ENCODE results near the gene ALG9. TPM values are rescaled to one million over a fixed set of nuclear protein-coding genes. Genes with fewer than 3 reads are reported as not detected.
A peak's percentile ranks its signal among the peaks of the same experiment; 100 is the strongest.

ALG9 gene
- total RNA-seq, 5 donors from 2014 or later (not counting 1 experiment from before 2014, with no cell fraction given) = 20.0 to 25.6 (median 24.0) TPM

DNA sequence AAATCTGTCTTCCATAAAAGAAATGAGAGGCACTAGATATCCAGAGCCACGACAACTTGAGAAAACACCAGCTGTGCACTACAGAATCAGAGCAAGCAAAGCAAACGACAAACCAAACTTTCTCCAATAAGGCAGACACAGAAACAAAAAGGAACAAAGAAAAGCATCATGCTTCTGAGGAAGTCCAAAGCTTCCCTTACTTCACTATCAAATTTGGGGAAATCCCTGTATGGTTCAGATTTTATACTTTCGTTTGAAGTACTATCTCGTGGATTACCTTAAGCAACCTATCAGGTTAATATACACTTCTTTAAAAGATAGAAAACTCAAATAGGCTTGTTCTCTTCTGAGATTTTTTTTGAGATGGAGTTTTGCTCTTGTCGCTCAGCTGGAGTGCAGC lies 27.7 kb downstream of the ALG9 start:
- no peaks in the 10 kb centered on the region for H3K27me3 ChIP-seq (replicated peaks in 1 of 2; ENCODE audit: control insufficient read depth in 2 of 2, extremely low read depth in 1 of 2, insufficient read depth in 2 of 2, low read length in 1 of 2)
- CTCF ChIA-PET = interaction anchor here (0.6 to 1.1 kb wide), 4 partner anchors 11 to 1575 kb away, joined by 3 to 4 read pairs (median 4); no protein-coding TSS in a partner anchor
- H3K27ac ChIP-seq (ENCODE audit: low read length) = no peak overlapping the region
- no peaks in the 10 kb centered on the region for H3K4me1 ChIP-seq (ENCODE audit: control insufficient read depth in 1 of 2, extremely low read depth in 1 of 2, insufficient read depth in 2 of 2, low read length in 2 of 2)
- no peak for ATAC-seq (replicated peaks in 1 of 4)
- H3K27ac Mint-ChIP-seq = no peak overlapping the region
- 100% methylated on average over 1 of the region's 5 CpGs for WGBS (ENCODE audit: insufficient coverage)
- H3K9me3 ChIP-seq = no peaks in the 10 kb centered on the region
- peaks cover 23% of the 10 kb centered on the region for H3K36me3 Mint-ChIP-seq
- no peaks in the 10 kb centered on the region for H3K27me3 Mint-ChIP-seq
- H3K4me1 Mint-ChIP-seq = peaks cover 0 to 5% (median 2%) of the 10 kb centered on the region in 3 donors
- H3K36me3 ChIP-seq (ENCODE audit: control insufficient read depth in 2 of 2, extremely low read depth in 1 of 2, insufficient read depth in 1 of 2, low read length in 1 of 2) = peaks cover 7 to 51% of the 10 kb centered on the region in 2 donors
- POLR2A ChIA-PET = no interaction called here
- no peak overlapping the region for H3K4me3 Mint-ChIP-seq
- no peak overlapping the region for H3K4me3 ChIP-seq (ENCODE audit: control insufficient read depth in 1 of 2, extremely low read depth in 1 of 2, low read length in 1 of 2)
- no peaks in the 10 kb centered on the region for H3K9me3 Mint-ChIP-seq
- no peak for DNase-seq

DNA sequence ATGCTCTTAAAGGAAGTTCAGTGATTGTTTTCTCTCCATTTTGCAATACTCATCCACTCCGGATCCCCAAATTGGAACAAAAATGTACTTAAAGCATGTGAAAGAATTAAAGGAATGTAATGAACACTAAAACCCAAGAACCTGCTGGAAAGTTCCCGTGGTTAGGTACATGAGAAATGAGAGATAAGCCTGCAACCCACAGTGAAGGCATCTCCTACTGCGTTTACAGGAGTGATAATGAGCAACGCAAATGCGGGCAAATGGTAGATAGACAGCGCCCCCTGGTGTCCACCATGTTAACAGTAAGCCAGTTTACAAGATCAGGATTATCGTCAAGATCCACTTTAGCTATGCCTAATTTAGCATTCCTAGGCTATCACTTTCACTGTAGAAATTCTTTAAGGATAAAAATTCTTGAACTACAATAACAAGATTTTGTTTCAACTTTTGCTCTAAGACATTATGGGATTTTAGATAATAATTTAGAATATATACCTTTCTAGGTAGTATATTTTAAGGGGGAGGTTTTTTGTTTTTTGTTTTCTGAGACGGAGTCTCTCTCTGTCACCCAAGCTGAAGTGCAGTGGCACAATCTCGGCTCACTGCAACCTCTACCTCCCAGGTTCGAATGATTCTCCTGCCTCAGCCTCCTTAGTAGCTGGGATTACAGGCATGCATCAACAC lies 29.9 kb downstream of the ALG9 start:
- POLR2A ChIA-PET = no interaction called here
- no peak overlapping the region for H3K4me3 ChIP-seq (ENCODE audit: control insufficient read depth in 1 of 2, extremely low read depth in 1 of 2, low read length in 1 of 2)
- Mint-ChIP-seq H3K27me3 (no peaks in the 10 kb centered on the region), H3K27ac (no peak overlapping the region), H3K36me3 (peaks cover 35% of the 10 kb centered on the region), H3K9me3 (no peaks in the 10 kb centered on the region), H3K4me3 (no peak overlapping the region), H3K4me1 (peaks cover 0 to 5% (median 2%) of the 10 kb centered on the region in 3 donors)
- H3K36me3 ChIP-seq (ENCODE audit: control insufficient read depth in 2 of 2, extremely low read depth in 1 of 2, insufficient read depth in 1 of 2, low read length in 1 of 2) = peaks cover 10 to 52% of the 10 kb centered on the region in 2 donors
- no peak overlapping the region for H3K27ac ChIP-seq (ENCODE audit: low read length)
- H3K4me1 ChIP-seq (ENCODE audit: control insufficient read depth in 1 of 2, extremely low read depth in 1 of 2, insufficient read depth in 2 of 2, low read length in 2 of 2) = no peaks in the 10 kb centered on the region
- 0% methylated on average over 5 of the region's 10 CpGs for WGBS (ENCODE audit: insufficient coverage)
- CTCF ChIA-PET = interaction anchor here (0.9 to 2.7 kb wide), 12 partner anchors 9 to 298 kb away, joined by 3 to 9 read pairs (median 5); partner anchors contain the start of gene ALG9 (in 1 of the 2)
- DNase-seq (peak; percentile 47 to 91 (median 79)), ATAC-seq (replicated peaks in 1 of 4) (peak; percentile 79 to 82 (median 80))
- no peaks in the 10 kb centered on the region for H3K9me3 ChIP-seq
- no peaks in the 10 kb centered on the region for H3K27me3 ChIP-seq (replicated peaks in 1 of 2; ENCODE audit: control insufficient read depth in 2 of 2, extremely low read depth in 1 of 2, insufficient read depth in 2 of 2, low read length in 1 of 2)

DNA sequence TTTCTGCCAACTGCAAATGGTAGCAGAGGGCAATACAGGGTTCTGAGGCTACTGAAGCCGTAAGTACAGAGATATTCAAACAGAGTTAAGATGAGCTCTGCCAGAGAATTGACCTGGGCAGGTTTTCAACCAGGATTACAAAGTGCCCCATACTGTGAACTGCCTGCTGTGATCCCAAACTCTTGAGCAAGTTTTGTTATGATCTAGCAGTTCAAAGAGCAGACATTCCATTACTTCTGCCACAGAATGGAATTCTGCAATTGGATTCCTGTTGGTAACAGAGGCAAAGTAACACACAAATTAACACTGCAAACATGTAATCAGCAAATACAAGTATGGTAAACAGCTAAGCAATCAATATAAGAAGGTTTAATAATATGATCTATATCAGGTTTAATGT lies 31.2 kb downstream of the ALG9 start:
- POLR2A ChIA-PET = no interaction called here
- Mint-ChIP-seq H3K27me3 (no peaks in the 10 kb centered on the region), H3K4me3 (no peak overlapping the region), H3K27ac (no peak overlapping the region), H3K4me1 (peaks cover 0 to 5% (median 2%) of the 10 kb centered on the region in 3 donors), H3K9me3 (no peaks in the 10 kb centered on the region), H3K36me3 (peaks cover 36% of the 10 kb centered on the region)
- CTCF ChIA-PET = interaction anchor here in 1 of 2 donors (1.0 to 1.5 kb wide), 2 partner anchors 12 to 253 kb away, joined by 3 to 5 read pairs; no protein-coding TSS in a partner anchor
- WGBS (ENCODE audit: insufficient coverage) = 100% methylated on average over 1 of the region's 1 CpG
- no peak for ATAC-seq (replicated peaks in 1 of 4)
- Histone ChIP-seq H3K27me3 (replicated peaks in 1 of 2; ENCODE audit: control insufficient read depth in 2 of 2, extremely low read depth in 1 of 2, insufficient read depth in 2 of 2, low read length in 1 of 2) (no peaks in the 10 kb centered on the region), H3K4me1 (ENCODE audit: control insufficient read depth in 1 of 2, extremely low read depth in 1 of 2, insufficient read depth in 2 of 2, low read length in 2 of 2) (no peaks in the 10 kb centered on the region), H3K27ac (ENCODE audit: low read length) (no peak overlapping the region), H3K36me3 (ENCODE audit: control insufficient read depth in 2 of 2, extremely low read depth in 1 of 2, insufficient read depth in 1 of 2, low read length in 1 of 2) (peaks cover 10 to 60% of the 10 kb centered on the region in 2 donors), H3K4me3 (ENCODE audit: control insufficient read depth in 1 of 2, extremely low read depth in 1 of 2, low read length in 1 of 2) (no peak overlapping the region), H3K9me3 (no peaks in the 10 kb centered on the region)
- DNase-seq = no peak

- CTCF ChIA-PET = interaction anchor here (0.6 to 1.0 kb wide), 2 partner anchors 256 to 277 kb away, joined by 3 read pairs; no protein-coding TSS in a partner anchor
- Histone ChIP-seq H3K9me3 (no peaks in the 10 kb centered on the region), H3K27me3 (replicated peaks in 1 of 2; ENCODE audit: control insufficient read depth in 2 of 2, extremely low read depth in 1 of 2, insufficient read depth in 2 of 2, low read length in 1 of 2) (no peaks in the 10 kb centered on the region), H3K27ac (ENCODE audit: low read length) (no peak overlapping the region), H3K4me1 (ENCODE audit: control insufficient read depth in 1 of 2, extremely low read depth in 1 of 2, insufficient read depth in 2 of 2, low read length in 2 of 2) (no peaks in the 10 kb centered on the region), H3K4me3 (ENCODE audit: control insufficient read depth in 1 of 2, extremely low read depth in 1 of 2, low read length in 1 of 2) (no peak overlapping the region), H3K36me3 (ENCODE audit: control insufficient read depth in 2 of 2, extremely low read depth in 1 of 2, insufficient read depth in 1 of 2, low read length in 1 of 2) (peaks cover 6 to 59% of the 10 kb centered on the region in 2 donors)
- Mint-ChIP-seq H3K4me3 (no peak overlapping the region), H3K27ac (no peak overlapping the region), H3K4me1 (peaks cover 0 to 5% (median 2%) of the 10 kb centered on the region in 3 donors), H3K36me3 (peaks cover 44% of the 10 kb centered on the region), H3K9me3 (no peaks in the 10 kb centered on the region), H3K27me3 (no peaks in the 10 kb centered on the region)
- 100% methylated on average over 1 of the region's 5 CpGs for WGBS (ENCODE audit: insufficient coverage)
- ATAC-seq (replicated peaks in 1 of 4) = no peak
- no peak for DNase-seq
- POLR2A ChIA-PET = no interaction called here
Measured at GRCh38 chr11:111838054-111838453, 33.3 kb downstream of the ALG9 start.

DNA sequence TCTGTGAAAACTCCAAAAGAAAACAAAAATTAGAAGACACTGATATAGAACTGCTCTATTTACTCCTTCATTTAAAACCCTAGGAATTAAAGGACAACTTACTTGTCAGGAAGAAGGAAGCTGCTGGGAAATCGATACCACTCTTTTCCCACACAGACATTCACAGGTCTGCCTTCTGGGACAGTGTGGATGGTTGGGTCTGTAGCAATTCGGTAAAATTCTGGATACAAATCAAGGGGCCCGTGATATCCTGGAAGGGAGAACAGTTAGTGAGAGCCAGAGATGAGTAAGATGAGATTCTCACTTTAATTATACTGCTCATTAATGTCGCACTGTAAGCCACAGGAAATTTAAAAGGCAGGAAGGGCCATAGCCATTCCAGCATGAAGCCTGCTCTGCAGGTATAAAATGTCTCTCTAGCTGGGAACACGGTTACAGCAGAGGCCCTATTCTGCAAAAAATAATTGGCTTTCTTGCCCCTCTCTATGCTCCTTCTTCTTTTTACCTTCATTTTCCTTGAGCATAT lies 34.0 kb downstream of the ALG9 start:
- H3K4me1 ChIP-seq (ENCODE audit: control insufficient read depth in 1 of 2, extremely low read depth in 1 of 2, insufficient read depth in 2 of 2, low read length in 2 of 2) = no peaks in the 10 kb centered on the region
- CTCF ChIA-PET = no interaction called here
- POLR2A ChIA-PET = no interaction called here
- no peak overlapping the region for H3K27ac Mint-ChIP-seq
- H3K4me3 ChIP-seq (ENCODE audit: control insufficient read depth in 1 of 2, extremely low read depth in 1 of 2, low read length in 1 of 2) = no peak overlapping the region
- H3K27me3 Mint-ChIP-seq = no peaks in the 10 kb centered on the region
- H3K36me3 Mint-ChIP-seq = peaks cover 44% of the 10 kb centered on the region
- no peak overlapping the region for H3K27ac ChIP-seq (ENCODE audit: low read length)
- no peak for ATAC-seq (replicated peaks in 1 of 4)
- H3K9me3 ChIP-seq = no peaks in the 10 kb centered on the region
- H3K9me3 Mint-ChIP-seq = no peaks in the 10 kb centered on the region
- no peak overlapping the region for H3K4me3 Mint-ChIP-seq
- H3K27me3 ChIP-seq (replicated peaks in 1 of 2; ENCODE audit: control insufficient read depth in 2 of 2, extremely low read depth in 1 of 2, insufficient read depth in 2 of 2, low read length in 1 of 2) = no peaks in the 10 kb centered on the region
- peaks cover 6 to 61% of the 10 kb centered on the region in 2 donors for H3K36me3 ChIP-seq (ENCODE audit: control insufficient read depth in 2 of 2, extremely low read depth in 1 of 2, insufficient read depth in 1 of 2, low read length in 1 of 2)
- no CpG with 5 or more reads among the region's 5 CpGs for WGBS (ENCODE audit: insufficient coverage)
- peaks cover 0 to 5% (median 2%) of the 10 kb centered on the region in 3 donors for H3K4me1 Mint-ChIP-seq
- DNase-seq = no peak

- ATAC-seq (replicated peaks in 1 of 4) (no peak), DNase-seq (no peak)
- H3K4me3 Mint-ChIP-seq = no peak overlapping the region
- H3K9me3 Mint-ChIP-seq = no peaks in the 10 kb centered on the region
- peaks cover 0 to 5% (median 2%) of the 10 kb centered on the region in 3 donors for H3K4me1 Mint-ChIP-seq
- H3K36me3 Mint-ChIP-seq = peaks cover 47% of the 10 kb centered on the region
- H3K4me3 ChIP-seq (ENCODE audit: control insufficient read depth in 1 of 2, extremely low read depth in 1 of 2, low read length in 1 of 2) = no peak overlapping the region
- H3K36me3 ChIP-seq (ENCODE audit: control insufficient read depth in 2 of 2, extremely low read depth in 1 of 2, insufficient read depth in 1 of 2, low read length in 1 of 2) = peaks cover 6 to 62% of the 10 kb centered on the region in 2 donors
- no peak overlapping the region for H3K27ac ChIP-seq (ENCODE audit: low read length)
- H3K27me3 ChIP-seq (replicated peaks in 1 of 2; ENCODE audit: control insufficient read depth in 2 of 2, extremely low read depth in 1 of 2, insufficient read depth in 2 of 2, low read length in 1 of 2) = no peaks in the 10 kb centered on the region
- 80% methylated on average over 1 of the region's 1 CpG for WGBS (ENCODE audit: insufficient coverage)
- CTCF ChIA-PET = no interaction called here
- H3K4me1 ChIP-seq (ENCODE audit: control insufficient read depth in 1 of 2, extremely low read depth in 1 of 2, insufficient read depth in 2 of 2, low read length in 2 of 2) = no peaks in the 10 kb centered on the region
- POLR2A ChIA-PET = no interaction called here
- H3K27ac Mint-ChIP-seq = no peak overlapping the region
- H3K27me3 Mint-ChIP-seq = no peaks in the 10 kb centered on the region
- no peaks in the 10 kb centered on the region for H3K9me3 ChIP-seq
Measured at GRCh38 chr11:111836721-111837120, 34.7 kb downstream of the ALG9 start.
